T-cell (primary cell): ENCODE data around the gene MARCHF9. TPM values are rescaled to one million over a fixed set of nuclear protein-coding genes. Genes with fewer than 3 reads are reported as not detected.

Experiments
- ATAC-seq, 4 experiments: fragments of 200-7000 bp in 3 of 4; fragments of 150-1000 bp in 1 of 4; cut with Tn5 transposase; replicated peaks in 1 of 4; 1 replicate in 3 of 4; 2 replicates in 1 of 4; pipeline ENCODE4 v1.10.0; 2021; ENCODE audit warnings: moderate library complexity in 3 of 4, mild to moderate bottlenecking in 2 of 4, moderate number of reproducible peaks in 1 of 4
- CTCF ChIA-PET, 2 donors: fragments of 300-600 bp; sonication (Branson Sonifier 250); formaldehyde crosslinking; loops; one replicate each; lab custom pipeline; 2022; ENCODE audit warnings: antibody characterized with exemption in 2 of 2; lab: Charles Lee
- POLR2A ChIA-PET, 2 donors: fragments of 300-600 bp; sonication (Branson Sonifier 250); formaldehyde crosslinking; loops; one replicate each; lab custom pipeline; 2022; ENCODE audit warnings: antibody characterized with exemption in 2 of 2; lab: Charles Lee
- DNase-seq, 35 experiments: peaks; one replicate each; pipeline versions ENCODE4 v3.0.0 to v3.0.0-alpha.2; 2013 to 2023
- H3K27ac ChIP-seq: one replicate; pipeline ENCODE4 v1.5.1; 2013; ENCODE audit warnings: low read length
- H3K27me3 ChIP-seq, 2 experiments: replicated peaks in 1 of 2; 1 replicate in 1 of 2; 2 replicates in 1 of 2; pipeline versions ENCODE4 v1.6.1 to v1.7.0; 2013; ENCODE audit warnings: low read length in 1 of 2, mixed read lengths in 1 of 2; ENCODE audit not compliant: control insufficient read depth in 2 of 2, insufficient read depth in 2 of 2; ENCODE audit errors: extremely low read depth in 1 of 2
- H3K36me3 ChIP-seq, 2 donors: 1 replicate in 1 of 2; 2 replicates in 1 of 2; pipeline versions ENCODE4 v1.6.1 to v1.7.0; 2013; ENCODE audit warnings: low read length in 1 of 2; ENCODE audit not compliant: control insufficient read depth in 2 of 2, insufficient read depth in 1 of 2; ENCODE audit errors: extremely low read depth in 1 of 2
- H3K4me1 ChIP-seq, 2 experiments: 1 replicate in 1 of 2; 2 replicates in 1 of 2; pipeline versions ENCODE4 v1.6.1 to v1.7.0; 2013; ENCODE audit warnings: low read length in 2 of 2, mixed read lengths in 1 of 2; ENCODE audit not compliant: insufficient read depth in 2 of 2, control insufficient read depth in 1 of 2; ENCODE audit errors: extremely low read depth in 1 of 2
- H3K4me3 ChIP-seq, 2 donors: 1 replicate in 1 of 2; 2 replicates in 1 of 2; pipeline versions ENCODE4 v1.5.1 to v1.7.0; 2013; ENCODE audit warnings: mild to moderate bottlenecking in 2 of 2, low read length in 1 of 2, moderate library complexity in 1 of 2; ENCODE audit not compliant: control insufficient read depth in 1 of 2; ENCODE audit errors: extremely low read depth in 1 of 2
- H3K9me3 ChIP-seq: 2 replicates; pipeline ENCODE4 v1.7.0; 2013
- H3K27ac Mint-ChIP-seq, 2 donors: one replicate each; pipeline ENCODE4 v1.8.0; 2020 to 2021; ENCODE audit warnings: mild to moderate bottlenecking in 2 of 2, mixed read lengths in 2 of 2
- H3K27me3 Mint-ChIP-seq, 2 donors: one replicate each; pipeline ENCODE4 v1.8.0; 2021 to 2022; ENCODE audit warnings: mixed read lengths in 2 of 2
- H3K36me3 Mint-ChIP-seq: one replicate; pipeline ENCODE4 v1.8.0; 2021; ENCODE audit warnings: mixed read lengths
- H3K4me1 Mint-ChIP-seq, 3 donors: one replicate each; pipeline ENCODE4 v1.8.0; 2020 to 2022; ENCODE audit warnings: mixed read lengths in 3 of 3, mild to moderate bottlenecking in 1 of 3
- H3K4me3 Mint-ChIP-seq, 3 donors: one replicate each; pipeline ENCODE4 v1.8.0; 2020 to 2022; ENCODE audit warnings: mild to moderate bottlenecking in 3 of 3, mixed read lengths in 3 of 3, moderate library complexity in 3 of 3
- H3K9me3 Mint-ChIP-seq, 3 donors: one replicate each; pipeline ENCODE4 v1.8.0; 2020 to 2022; ENCODE audit warnings: mixed read lengths in 3 of 3
- WGBS: methylation state at CpG from one replicate; pipeline ENCODE4 v1.1.5; 2013; ENCODE audit warnings: missing lambda C conversion rate; ENCODE audit not compliant: insufficient coverage; 5-methylcytosine and 5-hydroxymethylcytosine counted together
- total RNA-seq, 35 experiments: library from RNA in 6 of 35; stranded (reverse) in 6 of 35; fragments of 120-200 nt in 1 of 35; gene quantifications; one replicate each; pipeline versions ENCODE4 v1.2.1 to v1.2.4 and lab custom pipeline; 2013 to 2026

Gene MARCHF9
- total RNA-seq, 5 donors from 2014 or later (not counting 1 experiment from before 2014, with no cell fraction given): 45.4 to 72.9 (median 71.7) TPM

DNA sequence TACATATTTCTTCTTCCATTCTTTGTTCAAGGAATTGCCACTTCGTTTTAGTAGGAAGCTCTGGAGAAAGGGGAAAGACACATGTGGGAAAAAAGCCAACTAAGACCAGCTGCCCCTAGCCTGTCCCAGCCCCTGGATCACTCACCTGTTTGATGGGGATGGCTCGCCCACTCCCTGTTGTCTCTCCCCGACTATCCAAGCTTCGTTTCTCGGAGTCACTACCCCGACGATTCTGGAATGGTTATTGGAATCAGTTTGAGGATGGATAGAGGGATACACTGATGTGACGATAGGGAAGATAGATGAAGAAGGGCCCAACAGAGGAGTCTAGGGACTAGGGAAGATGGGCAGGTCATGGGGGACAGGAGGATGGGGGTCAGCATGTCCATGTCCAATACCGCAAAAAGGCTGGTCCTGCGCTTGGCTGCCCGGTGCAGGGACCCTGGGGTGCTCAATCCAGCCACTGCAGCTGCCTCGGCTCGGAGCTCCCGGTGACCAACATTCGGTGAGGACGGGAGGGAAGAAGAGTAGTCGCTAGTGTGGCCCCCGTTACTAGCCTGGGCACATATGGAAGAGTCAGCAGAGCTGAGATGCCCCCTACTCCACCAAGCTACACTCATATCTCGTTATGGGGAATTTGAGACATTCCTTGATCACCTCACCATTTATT, 23.4 kb upstream of the MARCHF9 start:
- H3K27me3 Mint-ChIP-seq: no peaks in the 10 kb centered on the region
- H3K27ac ChIP-seq: no peak overlapping the region
- H3K27me3 ChIP-seq: no peaks in the 10 kb centered on the region
- DNase-seq (no peak), ATAC-seq (no peak)
- peaks cover 9 to 14% (median 10%) of the 10 kb centered on the region in 3 donors for H3K4me1 Mint-ChIP-seq
- H3K9me3 Mint-ChIP-seq: no peaks in the 10 kb centered on the region
- POLR2A ChIA-PET: no interaction called here
- H3K36me3 Mint-ChIP-seq: peaks cover 67% of the 10 kb centered on the region
- CTCF ChIA-PET: interaction anchor here in 1 of 2 donors (0.9 kb wide), 1 partner anchor 28 kb away, joined by 3 read pairs; no protein-coding TSS in a partner anchor
- H3K27ac Mint-ChIP-seq: no peak overlapping the region
- 98% methylated on average over 7 of the region's 19 CpGs for WGBS
- no peaks in the 10 kb centered on the region for H3K9me3 ChIP-seq
- peaks cover 24 to 93% of the 10 kb centered on the region in 2 donors for H3K36me3 ChIP-seq
- peaks cover 0 to 13% of the 10 kb centered on the region in 2 experiments for H3K4me1 ChIP-seq
- no peak overlapping the region for H3K4me3 ChIP-seq
- no peak overlapping the region for H3K4me3 Mint-ChIP-seq

- Mint-ChIP-seq H3K36me3 (peaks cover 70% of the 10 kb centered on the region), H3K9me3 (no peaks in the 10 kb centered on the region), H3K27ac (peak overlapping the region in 1 of 2 donors; percentile 36), H3K4me1 (peaks cover 13 to 19% (median 14%) of the 10 kb centered on the region in 3 donors), H3K4me3 (no peak overlapping the region), H3K27me3 (no peaks in the 10 kb centered on the region)
- H3K27me3 ChIP-seq: no peaks in the 10 kb centered on the region
- 100% methylated on average over 1 of the region's 4 CpGs for WGBS
- H3K27ac ChIP-seq: no peak overlapping the region
- no peaks in the 10 kb centered on the region for H3K9me3 ChIP-seq
- peaks cover 0 to 20% of the 10 kb centered on the region in 2 experiments for H3K4me1 ChIP-seq
- ATAC-seq: no peak
- H3K4me3 ChIP-seq: no peak overlapping the region
- POLR2A ChIA-PET: no interaction called here
- peaks cover 21 to 94% of the 10 kb centered on the region in 2 donors for H3K36me3 ChIP-seq
- no peak for DNase-seq
- CTCF ChIA-PET: interaction anchor here in 1 of 2 donors (0.9 kb wide), 1 partner anchor 27 kb away, joined by 3 read pairs; no protein-coding TSS in a partner anchor
These were observed 22.6 kb upstream of the MARCHF9 start for GRCh38 chr12:57732270-57732669.

GRCh38 chr12:57732726-57733593, 21.9 kb upstream of the MARCHF9 start:
- CTCF ChIA-PET: interaction anchor here in 1 of 2 donors (0.9 kb wide), 1 partner anchor 26 kb away, joined by 3 read pairs; no protein-coding TSS in a partner anchor

GRCh38 chr12:57733928-57734327, 21.0 kb upstream of the MARCHF9 start:
- Histone ChIP-seq H3K27me3 (no peaks in the 10 kb centered on the region), H3K27ac (no peak overlapping the region), H3K36me3 (peaks cover 21 to 81% of the 10 kb centered on the region in 2 donors), H3K9me3 (no peaks in the 10 kb centered on the region), H3K4me3 (no peak overlapping the region), H3K4me1 (peaks cover under 1 to 28% of the 10 kb centered on the region in 2 experiments)
- WGBS: 93% methylated on average over 6 of the region's 6 CpGs
- no peak for ATAC-seq
- Mint-ChIP-seq H3K27ac (peak overlapping the region in 1 of 2 donors; percentile 8), H3K4me3 (no peak overlapping the region), H3K36me3 (peaks cover 60% of the 10 kb centered on the region), H3K4me1 (peaks cover 14 to 18% (median 15%) of the 10 kb centered on the region in 3 donors), H3K27me3 (no peaks in the 10 kb centered on the region), H3K9me3 (no peaks in the 10 kb centered on the region)
- no peak for DNase-seq
- ChIA-PET POLR2A (no interaction called here), CTCF (interaction anchor here in 1 of 2 donors (0.7 kb wide), 1 partner anchor 108 kb away, joined by 3 read pairs; no protein-coding TSS in a partner anchor)

More at GRCh38 chr12:57732726-57733593, 21.9 kb upstream of the MARCHF9 start:
- 96% methylated on average over 7 of the region's 11 CpGs for WGBS
- no peak for ATAC-seq
- POLR2A ChIA-PET: interaction anchor here in 1 of 2 donors (0.6 kb wide), 1 partner anchor 13 kb away, joined by 5 read pairs; no protein-coding TSS in a partner anchor
- peaks cover 21 to 90% of the 10 kb centered on the region in 2 donors for H3K36me3 ChIP-seq
- no peaks in the 10 kb centered on the region for H3K9me3 ChIP-seq
- no peaks in the 10 kb centered on the region for H3K27me3 Mint-ChIP-seq
- H3K4me3 Mint-ChIP-seq: no peak overlapping the region
- peaks cover 67% of the 10 kb centered on the region for H3K36me3 Mint-ChIP-seq
- no peak overlapping the region for H3K27ac ChIP-seq
- peaks cover 0 to 22% of the 10 kb centered on the region in 2 experiments for H3K4me1 ChIP-seq
- peak overlapping the region in 1 of 2 donors; percentile 25 for H3K27ac Mint-ChIP-seq
- no peak for DNase-seq
- H3K4me3 ChIP-seq: no peak overlapping the region
- H3K9me3 Mint-ChIP-seq: no peaks in the 10 kb centered on the region
- peaks cover 13 to 17% (median 14%) of the 10 kb centered on the region in 3 donors for H3K4me1 Mint-ChIP-seq
- H3K27me3 ChIP-seq: no peaks in the 10 kb centered on the region

DNA sequence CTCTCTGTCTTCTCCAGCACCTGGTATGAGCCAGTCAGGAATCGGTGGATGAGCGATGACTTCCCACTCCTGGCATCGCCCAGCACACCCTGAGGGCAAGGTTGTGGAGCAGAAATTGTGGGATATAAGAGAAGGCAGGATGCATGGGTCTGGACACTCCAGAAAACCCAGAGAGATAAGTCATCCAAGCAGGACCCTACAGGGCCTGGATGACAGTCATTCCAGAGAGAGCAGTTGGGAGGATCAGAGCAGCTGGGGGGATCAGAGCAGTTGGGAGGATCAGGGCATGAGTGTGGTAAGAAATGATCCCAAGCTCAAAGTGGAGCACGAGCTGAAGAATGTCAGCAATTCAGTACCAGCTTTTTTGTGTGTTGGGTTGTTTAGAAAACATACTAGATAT, 20.3 kb upstream of the MARCHF9 start:
- Mint-ChIP-seq H3K4me3 (no peak overlapping the region), H3K4me1 (peaks cover 21 to 25% (median 22%) of the 10 kb centered on the region in 3 donors), H3K36me3 (peaks cover 60% of the 10 kb centered on the region), H3K9me3 (no peaks in the 10 kb centered on the region), H3K27ac (peak overlapping the region; percentile 8 to 78), H3K27me3 (no peaks in the 10 kb centered on the region)
- ATAC-seq (no peak), DNase-seq (no peak)
- Histone ChIP-seq H3K27ac (no peak overlapping the region), H3K9me3 (no peaks in the 10 kb centered on the region), H3K4me3 (no peak overlapping the region), H3K36me3 (peaks cover 24 to 80% of the 10 kb centered on the region in 2 donors), H3K27me3 (no peaks in the 10 kb centered on the region), H3K4me1 (peaks cover 6 to 35% of the 10 kb centered on the region in 2 experiments)
- WGBS: 100% methylated on average over 1 of the region's 4 CpGs
- ChIA-PET POLR2A (no interaction called here), CTCF (interaction anchor here in 1 of 2 donors (0.5 kb wide), 2 partner anchors 50 to 106 kb away, joined by 3 read pairs; no protein-coding TSS in a partner anchor)
